Eye (tissue), 1 donor: ENCODE measurements around the gene GAL3ST2.
"Not testable (repeated sequence)": the region's sequence is repeated elsewhere in the genome, so short reads cannot be mapped to it uniquely, and the experiment has no call there.

Experiments used
- DNase-seq: peaks from one replicate; pipeline ENCODE4 v3.0.0-alpha.2; 2015

GAL3ST2 gene

DNA sequence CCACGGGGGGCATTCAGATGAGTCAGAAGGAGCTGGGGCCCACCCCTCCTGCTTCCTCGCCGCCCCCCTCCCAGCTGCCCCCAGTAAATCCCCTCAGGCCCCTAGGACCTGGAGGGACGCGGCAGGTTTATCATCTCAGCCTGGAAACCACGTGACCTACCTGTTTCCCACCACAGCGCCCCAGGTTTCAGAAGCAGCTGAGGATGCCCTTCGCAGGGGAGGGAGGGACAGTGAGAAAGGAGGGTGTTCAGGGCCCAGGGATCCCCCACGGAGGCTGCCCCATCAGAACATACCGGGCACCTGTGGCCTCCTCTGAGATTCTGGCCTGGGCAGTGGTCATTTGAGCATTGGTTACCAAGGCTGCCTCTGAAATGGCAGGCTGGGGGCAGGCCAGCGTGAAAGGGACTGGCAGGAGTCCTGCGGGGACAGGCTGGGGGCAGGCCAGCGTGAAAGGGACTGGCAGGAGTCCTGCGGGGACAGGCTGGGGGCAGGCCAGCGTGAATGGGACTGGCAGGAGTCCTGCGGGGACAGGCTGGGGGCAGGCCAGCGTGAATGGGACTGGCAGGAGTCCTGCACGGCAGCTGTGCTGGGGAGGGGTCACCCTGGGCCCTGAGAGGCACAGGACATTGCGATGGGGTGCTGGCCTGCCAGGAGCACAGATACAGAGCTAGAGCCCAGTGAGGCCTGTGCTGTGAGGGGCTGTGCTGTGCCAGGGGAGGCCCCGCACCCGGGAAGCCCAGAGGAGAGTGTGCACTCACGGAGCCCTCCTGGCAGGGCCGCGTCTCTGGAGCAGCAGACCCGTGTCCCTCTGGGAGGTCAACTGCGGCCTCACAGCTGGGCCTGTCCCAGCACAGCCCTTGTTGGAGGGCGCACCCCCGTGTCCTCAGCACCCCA lies 33.9 kb downstream of the GAL3ST2 start:
- DNase-seq = no peak

GRCh38 chr2:241811201-241811951 lies 34.8 kb downstream of the GAL3ST2 start:
- DNase-seq = no peak

DNA sequence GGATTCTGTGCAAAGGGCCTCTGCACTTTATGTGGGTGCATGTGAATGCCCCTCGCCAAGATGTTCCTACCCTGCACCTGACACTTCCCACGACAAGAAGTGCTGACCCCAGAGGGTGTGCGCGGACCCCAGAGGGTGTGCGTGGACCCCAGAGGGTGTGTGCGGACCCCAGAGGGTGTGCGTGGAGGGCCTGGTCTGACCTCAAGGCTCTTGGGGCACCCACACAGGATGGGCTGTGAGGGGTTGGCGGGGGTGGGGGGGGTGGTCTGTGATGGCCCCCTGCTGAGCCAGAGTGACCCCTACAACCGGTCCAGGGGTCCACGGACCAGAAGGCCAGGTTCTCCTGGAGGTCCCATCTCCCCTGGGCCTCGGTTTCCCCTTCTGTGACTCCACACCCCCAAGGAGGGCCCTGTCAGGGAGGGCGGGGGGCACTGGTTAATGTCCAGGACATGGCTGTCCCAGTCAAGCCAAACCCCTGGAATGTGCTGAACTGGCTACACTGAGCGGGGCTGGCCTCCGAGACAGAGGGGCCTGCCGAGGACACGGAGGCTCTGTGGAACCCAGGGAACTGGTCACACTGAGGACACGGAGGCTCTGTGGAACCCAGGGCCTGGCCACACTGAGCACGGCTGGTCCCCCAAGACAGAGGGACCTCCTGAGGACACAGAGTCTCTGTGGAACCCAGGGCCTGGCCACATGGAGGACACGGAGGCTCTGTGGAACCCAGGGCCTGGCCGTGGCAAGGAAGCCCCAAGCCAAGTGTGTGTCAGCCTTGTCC lies 35.5 kb downstream of the GAL3ST2 start:
- DNase-seq = no peak

DNA sequence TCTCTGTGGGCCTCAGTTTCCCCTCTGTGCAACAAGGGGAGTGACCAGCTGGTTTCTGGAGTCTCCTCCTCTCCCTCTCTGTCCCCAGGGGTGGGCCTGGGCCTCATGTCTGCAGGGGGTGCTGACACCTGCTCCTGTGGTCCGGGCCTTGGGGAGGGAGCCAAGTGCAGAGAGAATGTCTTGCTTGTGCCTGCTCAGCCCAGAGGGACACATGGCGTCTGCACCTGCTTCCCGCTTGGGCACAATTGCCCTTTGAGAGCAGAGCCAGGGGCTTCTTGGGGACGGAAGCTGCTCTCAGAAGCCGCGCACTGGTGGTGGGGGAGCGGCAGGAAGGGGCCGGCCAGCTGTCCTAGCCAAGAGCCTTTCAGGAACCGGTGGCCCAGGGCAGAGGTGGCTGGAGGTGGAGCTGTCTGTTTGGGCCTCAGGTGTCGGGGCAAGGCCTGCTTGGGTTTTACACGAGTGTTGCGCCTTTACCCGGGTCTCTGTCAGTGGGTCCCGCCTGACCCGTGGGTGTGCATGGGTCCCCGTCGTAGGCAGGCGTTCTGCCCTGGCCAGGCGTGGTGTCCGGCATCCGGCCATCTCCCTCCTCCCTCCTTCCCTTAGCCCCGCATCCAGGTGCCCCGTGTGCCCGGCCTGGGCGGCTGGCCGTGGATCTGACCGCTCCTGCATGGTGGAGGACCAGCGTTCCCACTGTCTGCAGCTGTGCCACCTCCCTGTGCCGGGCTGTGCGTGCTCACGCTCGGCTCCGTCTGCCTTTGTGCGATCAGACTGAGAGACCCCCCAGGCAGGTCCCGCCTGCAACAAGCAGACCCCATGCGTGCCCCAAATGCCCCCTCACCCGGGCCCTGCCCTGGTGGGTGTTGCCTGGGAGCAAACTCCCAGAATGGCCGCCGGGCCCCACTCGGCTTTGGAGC lies 36.4 kb downstream of the GAL3ST2 start:
- DNase-seq = no peak

GRCh38 chr2:241813644-241814392 lies 37.2 kb downstream of the GAL3ST2 start:
- no peak for DNase-seq

- DNase-seq = no peak
These were observed 37.7 kb downstream of the GAL3ST2 start for GRCh38 chr2:241814393-241814642.

DNA sequence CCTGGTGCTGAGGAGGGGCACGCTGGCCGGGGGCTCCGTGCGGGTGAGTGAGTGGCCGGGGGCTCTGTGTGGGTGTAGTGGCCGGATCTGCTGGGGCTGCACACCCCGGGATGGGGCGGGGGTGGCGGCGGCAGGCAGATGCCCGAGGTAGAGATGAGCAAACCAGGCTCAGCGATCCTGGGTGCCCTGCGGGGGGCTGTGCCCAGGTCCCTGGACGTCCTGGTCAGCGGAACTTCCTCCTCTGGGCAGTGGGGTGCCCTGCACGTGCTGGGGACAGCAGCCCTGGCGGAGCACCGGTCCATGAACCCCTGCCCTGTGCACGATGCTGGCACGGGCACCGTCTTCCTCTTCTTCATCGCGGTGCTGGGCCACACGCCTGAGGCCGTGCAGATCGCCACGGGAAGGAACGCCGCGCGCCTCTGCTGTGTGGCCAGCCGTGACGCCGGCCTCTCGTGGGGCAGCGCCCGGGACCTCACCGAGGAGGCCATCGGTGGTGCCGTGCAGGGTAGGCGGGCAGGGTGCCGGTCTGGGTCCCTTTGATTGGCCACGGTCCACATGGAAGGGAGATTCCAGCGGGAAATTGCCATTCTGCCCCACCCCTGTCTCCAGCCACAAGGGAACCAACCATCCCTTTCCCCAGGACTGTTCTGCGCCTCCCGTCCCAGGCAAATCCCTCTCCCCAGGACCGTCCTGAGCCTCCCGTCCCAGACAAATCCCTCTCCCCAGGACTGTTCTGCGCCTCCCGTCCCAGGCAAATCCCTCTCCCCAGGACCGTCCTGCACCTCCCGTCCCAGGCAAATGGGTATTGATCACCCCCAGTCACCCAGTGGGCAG lies 38.2 kb downstream of the GAL3ST2 start:
- DNase-seq = no peak

DNA sequence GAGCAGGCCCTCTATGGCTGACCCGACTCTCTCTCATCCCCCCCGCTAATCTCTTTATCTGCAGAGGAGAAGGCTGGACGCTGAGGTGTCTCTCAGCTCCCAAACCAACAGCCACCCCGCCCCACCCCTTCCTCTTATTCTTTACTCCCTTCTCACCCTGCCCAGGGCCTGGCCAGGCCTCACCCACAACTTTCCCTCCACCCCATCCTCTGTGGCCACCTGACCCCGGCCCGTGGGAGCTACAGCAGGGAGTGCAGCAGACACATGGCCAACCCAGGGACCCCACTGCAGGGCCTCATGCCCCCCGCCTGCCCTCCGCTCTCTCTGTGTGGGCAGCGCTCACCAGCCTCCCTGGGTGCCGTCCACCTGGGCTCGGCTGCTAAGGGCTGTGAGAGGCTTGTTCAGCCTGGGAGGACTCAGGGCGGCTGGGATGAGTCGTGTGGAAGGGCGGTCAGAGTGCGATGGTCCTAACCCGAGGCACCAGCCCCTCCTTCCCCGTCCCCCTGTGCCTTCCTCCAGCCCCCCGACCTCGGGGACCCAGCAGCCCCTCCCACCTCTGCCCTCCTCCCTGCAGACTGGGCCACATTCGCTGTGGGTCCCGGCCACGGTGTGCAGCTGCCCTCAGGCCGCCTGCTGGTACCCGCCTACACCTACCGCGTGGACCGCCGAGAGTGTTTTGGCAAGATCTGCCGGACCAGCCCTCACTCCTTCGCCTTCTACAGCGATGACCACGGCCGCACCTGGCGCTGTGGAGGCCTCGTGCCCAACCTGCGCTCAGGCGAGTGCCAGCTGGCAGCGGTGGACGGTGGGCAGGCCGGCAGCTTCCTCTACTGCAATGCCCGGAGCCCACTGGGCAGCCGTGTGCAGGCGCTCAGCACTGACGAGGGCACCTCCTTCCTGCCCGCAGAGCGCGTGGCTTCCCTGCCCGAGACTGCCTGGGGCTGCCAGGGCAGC lies 39.1 kb downstream of the GAL3ST2 start:
- no peak for DNase-seq

- DNase-seq = no peak
These were observed 40.0 kb downstream of the GAL3ST2 start for GRCh38 chr2:241816431-241817121.

- no peak for DNase-seq
These were observed 40.7 kb downstream of the GAL3ST2 start for GRCh38 chr2:241817126-241817820.

DNA sequence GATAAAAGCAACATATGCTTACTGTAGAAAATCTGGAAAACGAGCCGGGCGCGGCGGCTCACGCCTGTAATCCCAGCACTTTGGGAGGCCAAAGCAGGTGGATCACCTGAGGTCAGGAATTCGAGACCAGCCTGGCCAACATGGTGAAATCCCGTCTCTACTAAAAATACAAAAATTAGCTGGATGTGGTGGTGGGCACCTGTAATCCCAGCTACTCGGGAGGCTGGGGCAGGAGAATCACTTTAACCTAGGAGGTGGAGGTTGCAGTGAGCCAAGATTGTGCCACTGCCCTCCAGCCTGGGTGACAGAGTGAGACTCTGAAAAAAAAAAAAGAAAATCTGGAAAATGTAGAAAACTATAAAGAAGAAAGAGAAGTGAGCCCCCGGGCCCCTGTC lies 41.2 kb downstream of the GAL3ST2 start:
- not testable (repeated sequence) for DNase-seq

- DNase-seq = no peak
These were observed 41.8 kb downstream of the GAL3ST2 start for GRCh38 chr2:241818229-241818942.

DNA sequence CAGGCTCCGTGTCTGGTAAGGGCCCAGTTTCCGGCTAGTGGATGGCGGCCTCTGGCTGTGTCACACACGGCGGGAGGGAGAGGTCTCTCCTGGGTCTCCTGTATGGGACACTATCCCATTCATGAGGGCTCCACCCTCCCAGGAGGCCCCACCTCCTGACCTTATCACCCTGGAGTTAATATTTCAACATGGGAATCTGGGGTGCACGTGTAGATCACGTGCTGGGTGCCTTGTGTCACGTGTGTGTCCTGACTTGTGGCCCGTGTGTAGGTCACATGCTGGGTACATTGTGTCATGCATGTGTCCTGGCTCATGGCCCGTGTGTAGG lies 42.3 kb downstream of the GAL3ST2 start:
- no peak for DNase-seq

GRCh38 chr2:241819947-241820624 lies 43.5 kb downstream of the GAL3ST2 start:
- DNase-seq = not testable (repeated sequence)

GRCh38 chr2:241820625-241821384 lies 44.2 kb downstream of the GAL3ST2 start:
- DNase-seq = no peak
